NK-92 (cell line): Measurements from ENCODE around the gene LIF.
"Not testable (repeated sequence)": the region's sequence is repeated elsewhere in the genome, so short reads cannot be mapped to it uniquely, and the experiment has no call there.

ENCODE experiments used
- DNase-seq: peaks from one replicate; lab custom pipeline; 2025; ENCODE audit not compliant: unreplicated experiment; lab: John Stamatoyannopoulos, UW

The LIF gene

GRCh38 chr22:30228509-30229359 is 17.8 kb downstream of the LIF start:
- no peak for DNase-seq

DNA sequence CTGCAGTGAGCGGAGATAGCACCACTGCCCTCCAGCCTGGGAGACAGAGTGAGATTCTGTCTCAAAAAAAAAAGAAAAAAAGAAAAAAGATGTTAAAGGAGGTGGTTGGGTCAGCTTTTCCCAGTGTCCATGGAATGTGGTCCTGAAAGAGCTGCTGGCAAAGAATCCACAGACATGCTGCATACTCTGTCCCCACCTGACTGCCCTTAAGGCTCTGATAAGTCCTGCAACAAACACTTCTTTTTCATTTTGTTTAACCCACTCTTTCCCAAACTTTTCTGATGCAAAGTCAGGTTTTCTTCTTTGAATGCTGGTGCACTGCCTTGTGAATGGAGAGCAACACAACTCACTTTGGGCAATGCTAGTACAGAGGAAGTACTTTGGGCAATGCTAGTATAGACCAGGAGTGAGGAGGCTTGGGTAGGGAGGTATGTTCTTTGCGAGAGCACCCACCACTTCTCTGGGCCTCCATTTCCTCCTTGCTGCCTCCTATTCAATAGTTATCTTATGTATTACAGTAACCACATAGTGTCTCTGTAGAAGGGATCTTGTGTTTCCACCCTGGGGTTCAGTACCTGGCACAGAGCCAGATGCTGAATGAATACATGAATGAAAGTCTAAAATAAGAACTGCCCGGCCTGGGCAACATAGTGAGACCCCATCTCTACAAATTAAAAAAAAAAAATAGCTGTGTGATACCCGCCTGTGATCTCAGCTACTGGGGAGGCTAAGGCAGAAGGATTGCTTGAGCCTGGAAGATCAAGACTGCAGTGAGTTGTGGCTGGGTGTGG is 18.9 kb downstream of the LIF start:
- no peak for DNase-seq

DNA sequence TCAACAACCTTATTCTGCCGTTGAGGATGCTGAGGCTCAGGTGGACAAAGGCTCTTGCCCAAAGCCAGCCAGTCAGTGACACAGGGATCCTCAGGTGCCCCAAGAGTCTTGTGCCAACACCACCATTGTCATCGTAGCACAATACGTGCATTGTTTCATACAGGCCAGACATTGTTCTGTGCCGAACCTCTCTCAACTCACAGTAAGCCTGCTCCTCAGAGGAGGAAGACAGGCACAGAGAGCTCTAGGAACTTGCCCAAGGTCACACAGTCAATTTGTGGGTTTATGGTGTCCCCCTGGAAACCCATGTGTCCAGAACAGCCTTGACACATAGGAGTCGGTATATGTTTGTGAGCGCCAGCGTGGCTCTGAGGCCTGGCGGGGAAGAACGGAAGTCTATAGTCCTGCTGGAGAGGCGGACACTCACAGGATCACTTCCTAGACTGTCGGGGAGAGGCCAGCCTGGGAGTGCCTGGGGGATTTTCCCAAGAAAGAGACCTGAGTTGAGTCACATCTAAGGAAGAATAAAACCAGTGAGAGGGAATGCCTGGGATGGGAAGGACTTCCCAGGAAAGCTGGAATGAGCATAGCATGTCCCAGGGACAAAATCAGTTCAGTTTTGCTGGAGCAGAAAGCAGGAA is 20.2 kb downstream of the LIF start:
- no peak for DNase-seq

- no peak for DNase-seq
Observed at GRCh38 chr22:30225220-30225927, 21.2 kb downstream of the LIF start.

- no peak for DNase-seq
Observed at GRCh38 chr22:30224161-30224857, 22.2 kb downstream of the LIF start.

DNA sequence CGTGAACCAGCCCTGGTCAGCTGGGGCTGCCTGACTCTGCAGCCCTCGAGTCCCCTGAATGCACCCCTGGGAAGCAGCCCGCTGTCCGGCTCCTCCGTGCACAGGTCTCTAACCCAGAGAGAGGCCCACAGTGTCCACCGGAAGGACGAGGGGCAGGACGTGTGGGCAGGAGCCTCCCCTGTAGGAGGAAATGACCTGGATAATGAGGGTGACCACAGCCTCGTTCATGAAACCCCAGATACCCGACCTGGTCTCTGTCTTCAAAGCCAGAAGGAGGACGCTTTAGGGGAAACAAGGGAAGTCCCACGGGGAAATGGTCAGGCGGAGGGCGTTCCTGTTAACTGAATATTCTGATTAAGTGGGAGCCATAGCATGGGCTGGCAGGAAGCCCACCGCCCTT is 23.3 kb downstream of the LIF start:
- no peak for DNase-seq

DNA sequence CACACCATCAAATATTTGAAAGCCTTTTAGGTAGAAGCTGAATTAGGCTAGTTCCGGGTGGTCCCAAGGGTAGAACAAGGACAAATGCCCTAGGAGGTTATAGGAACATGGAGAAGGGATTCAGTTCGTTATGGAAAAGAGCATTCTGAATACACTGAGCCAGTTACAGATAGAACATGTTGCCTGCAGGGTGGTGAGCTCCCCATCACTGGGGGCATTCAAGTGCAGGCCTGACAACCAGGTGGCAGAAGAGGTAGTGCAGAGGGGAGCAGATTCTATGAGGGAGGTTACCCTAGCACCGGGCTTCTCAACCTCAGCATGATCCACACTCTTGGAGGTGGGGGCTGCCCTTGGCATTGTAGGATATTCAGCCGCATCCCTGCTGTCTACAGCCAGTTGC is 24.2 kb downstream of the LIF start:
- DNase-seq = no peak

DNA sequence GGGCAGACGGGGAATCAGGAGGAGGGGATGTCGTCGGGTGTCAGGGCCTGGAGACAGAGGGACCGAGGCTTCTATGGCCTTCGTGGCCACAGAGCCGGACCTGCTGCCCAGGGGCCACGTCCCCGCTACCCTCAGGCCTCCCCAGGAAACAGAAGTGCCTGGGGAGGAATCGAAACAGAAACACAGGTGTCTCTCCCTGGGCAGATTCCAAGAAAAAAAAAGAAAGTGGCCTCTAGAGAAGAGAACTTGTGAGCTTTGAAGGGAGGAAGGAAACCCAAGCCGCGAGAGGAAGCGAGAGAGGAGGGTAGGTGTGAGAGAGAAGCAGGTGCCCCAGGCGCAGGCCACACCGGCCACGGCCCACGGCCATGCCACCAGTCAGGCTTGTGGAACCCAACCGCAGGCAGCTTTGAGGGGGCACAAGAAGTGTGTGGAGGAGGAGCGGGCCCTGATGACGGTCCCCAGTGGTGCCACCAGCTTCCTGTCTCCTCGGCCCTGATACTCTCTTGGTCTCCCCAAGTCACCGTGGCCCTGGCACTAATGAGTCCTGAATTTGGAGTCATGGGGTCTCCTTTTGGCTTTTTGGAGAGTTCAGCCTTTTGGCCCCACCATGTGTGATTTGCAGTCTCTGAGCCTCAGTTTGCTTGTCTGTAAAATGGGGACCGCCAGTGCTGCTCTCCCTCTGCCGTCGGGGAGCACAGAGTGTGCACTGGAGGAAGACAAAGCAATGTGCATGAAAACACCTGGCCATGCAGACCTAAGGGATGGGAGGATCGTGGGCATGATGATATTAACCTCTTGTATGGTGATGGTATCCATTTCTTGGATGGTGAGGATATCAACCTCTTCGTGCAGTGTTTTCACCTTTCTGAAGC is 25.2 kb downstream of the LIF start:
- DNase-seq = no peak

DNA sequence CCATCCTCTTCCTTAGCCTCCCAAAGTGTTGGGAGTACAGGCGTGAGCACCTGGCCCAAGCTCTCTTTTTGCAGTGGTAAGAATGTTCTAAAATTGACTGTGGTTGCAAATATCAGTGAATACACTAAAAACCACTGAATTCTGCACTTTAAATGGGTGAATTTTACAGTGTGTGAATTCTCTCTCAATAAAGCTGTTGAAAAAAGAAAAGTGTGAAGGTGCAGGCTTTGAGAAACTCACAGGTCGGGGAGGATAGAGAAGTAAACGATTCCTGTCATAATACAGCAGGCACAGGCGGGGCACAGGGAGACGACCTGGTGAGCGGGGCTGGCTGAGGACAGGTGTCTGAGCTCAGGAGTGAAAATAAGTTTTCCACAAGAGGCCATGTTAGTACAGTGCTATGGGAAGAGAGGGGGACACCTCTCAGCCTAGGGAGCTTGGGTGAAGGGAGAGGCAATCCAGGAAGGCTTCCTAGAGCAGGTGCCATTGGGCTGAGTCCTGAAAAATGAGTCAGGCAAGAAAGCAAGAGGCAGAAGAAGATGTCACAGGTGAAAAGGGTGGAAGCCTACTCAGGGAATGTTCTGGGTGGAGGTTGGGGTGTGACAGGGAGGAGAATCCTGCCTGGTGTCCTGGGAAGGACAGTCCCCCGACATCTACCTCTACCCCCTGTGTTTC is 26.1 kb downstream of the LIF start:
- DNase-seq = no peak

DNA sequence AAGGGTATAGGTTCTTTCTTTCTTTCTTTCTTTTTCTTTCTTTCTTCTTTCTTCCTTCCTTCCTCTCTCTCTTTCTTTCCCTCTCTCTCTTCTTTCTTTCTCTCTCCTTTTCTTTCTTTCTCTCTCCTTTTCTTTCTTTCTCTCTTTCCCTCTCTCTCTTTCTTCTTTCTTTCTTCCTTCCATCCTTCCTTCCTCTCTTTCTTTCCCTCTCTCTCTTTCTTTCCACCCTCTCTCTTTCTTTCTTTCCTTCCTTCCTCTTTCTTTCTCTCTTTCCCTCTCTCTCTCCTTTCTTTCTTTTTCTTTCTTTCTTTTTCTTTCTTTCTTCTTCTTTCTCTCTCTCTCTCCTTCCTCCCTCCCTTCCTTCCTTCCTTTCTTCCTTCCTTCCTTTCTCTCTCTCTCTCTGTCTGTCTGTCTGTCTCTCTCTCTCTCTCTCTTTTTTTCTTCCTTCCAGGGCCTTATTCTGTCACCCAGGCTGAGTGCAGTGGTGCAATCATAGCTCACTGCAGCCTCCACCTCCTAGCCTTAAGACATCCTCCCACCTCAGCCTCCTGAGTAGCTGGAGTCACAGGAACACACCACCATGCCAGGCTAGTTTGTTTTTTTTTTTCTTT is 26.8 kb downstream of the LIF start:
- DNase-seq = no peak

GRCh38 chr22:30219049-30219654 is 27.4 kb downstream of the LIF start:
- DNase-seq = no peak

- DNase-seq = no peak
Observed at GRCh38 chr22:30217698-30218560, 28.6 kb downstream of the LIF start.

GRCh38 chr22:30216710-30217109 is 29.8 kb downstream of the LIF start:
- no peak for DNase-seq

- not testable (repeated sequence) for DNase-seq
Observed at GRCh38 chr22:30216272-30216671, 30.3 kb downstream of the LIF start.

GRCh38 chr22:30214703-30215407 is 31.7 kb downstream of the LIF start:
- no peak for DNase-seq

DNA sequence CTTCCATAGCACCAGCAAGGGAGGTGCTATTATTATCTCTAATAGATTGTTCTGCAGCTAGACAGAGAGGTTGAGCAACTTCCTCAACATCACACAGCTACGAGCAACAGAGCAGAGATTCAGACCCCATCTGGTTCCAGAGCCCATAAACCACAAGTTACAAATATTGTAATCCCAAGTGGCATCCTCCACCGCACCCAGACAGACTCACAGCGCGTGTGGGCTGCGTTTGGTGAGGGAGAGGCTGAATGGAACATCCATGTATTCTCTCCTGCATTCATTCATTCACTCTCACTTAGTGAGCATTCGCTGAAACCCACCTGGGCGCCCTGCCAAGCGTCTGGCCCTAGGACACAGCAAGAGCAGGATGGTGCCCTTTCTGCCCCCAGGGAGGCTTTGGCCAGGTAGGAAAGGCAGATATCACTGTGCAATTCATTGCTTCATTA is 33.5 kb downstream of the LIF start:
- DNase-seq = no peak
